Activated CD8-positive, alpha-beta T cell treated with anti-CD3 and anti-CD28 coated beads for 36 hours (primary cell): Measurements from ENCODE around the gene UBL7. TPM values are rescaled to one million over a fixed set of nuclear protein-coding genes. Genes with fewer than 3 reads are reported as not detected.
A peak's percentile ranks its signal among the peaks of the same experiment; 100 is the strongest.

ENCODE experiments used
- ATAC-seq: fragments of 200-7000 bp; cut with Tn5 transposase; one replicate; pipeline ENCODE4 v1.10.0; 2021; ENCODE audit warnings: mild to moderate bottlenecking, moderate library complexity
- CTCF ChIA-PET: fragments of 350-600 bp; sonication (Branson Sonifier 250); formaldehyde crosslinking; loops from one replicate; lab custom pipeline; 2021; ENCODE audit warnings: antibody characterized with exemption; lab: Charles Lee
- POLR2A ChIA-PET: fragments of 350-600 bp; sonication (Branson Sonifier 250); formaldehyde crosslinking; loops from one replicate; lab custom pipeline; 2021; ENCODE audit warnings: antibody characterized with exemption; lab: Charles Lee
- DNase-seq: peaks from one replicate; pipeline ENCODE4 v3.0.0-alpha.2; 2020
- H3K27ac Mint-ChIP-seq: one replicate; pipeline ENCODE4 v1.8.0; 2021; ENCODE audit warnings: mild to moderate bottlenecking, mixed read lengths
- H3K27me3 Mint-ChIP-seq: one replicate; pipeline ENCODE4 v1.8.0; 2021; ENCODE audit warnings: mixed read lengths
- H3K36me3 Mint-ChIP-seq: one replicate; pipeline ENCODE4 v1.8.0; 2021; ENCODE audit warnings: low read depth, mixed read lengths
- H3K4me1 Mint-ChIP-seq: one replicate; pipeline ENCODE4 v1.8.0; 2021; ENCODE audit warnings: low read depth, mixed read lengths
- H3K4me3 Mint-ChIP-seq: one replicate; pipeline ENCODE4 v1.8.0; 2021; ENCODE audit warnings: mild to moderate bottlenecking, moderate library complexity, mixed read lengths
- H3K9me3 Mint-ChIP-seq: one replicate; pipeline ENCODE4 v1.8.0; 2021; ENCODE audit warnings: mixed read lengths
- intact Hi-C: fragments of 100-400 bp; cut with micrococcal nuclease; formaldehyde crosslinking; loops from one replicate; pipeline ENCODE4 v1.10.0; 2022
- total RNA-seq, 2 experiments: library from RNA; stranded (reverse); gene quantifications; one replicate each; pipeline ENCODE4 v1.2.3, GENCODE V29; 2021
- TF ChIP-seq, protein P1 (sequence below): fragments of 200-600 bp; IDR thresholded peaks from one replicate; pipeline ENCODE4 v1.8.0; 2022; ENCODE audit warnings: antibody characterized with exemption, mild to moderate bottlenecking

UBL7 gene
- total RNA-seq, 2 experiments from 2014 or later, result 48.8 to 53.3 TPM

DNA sequence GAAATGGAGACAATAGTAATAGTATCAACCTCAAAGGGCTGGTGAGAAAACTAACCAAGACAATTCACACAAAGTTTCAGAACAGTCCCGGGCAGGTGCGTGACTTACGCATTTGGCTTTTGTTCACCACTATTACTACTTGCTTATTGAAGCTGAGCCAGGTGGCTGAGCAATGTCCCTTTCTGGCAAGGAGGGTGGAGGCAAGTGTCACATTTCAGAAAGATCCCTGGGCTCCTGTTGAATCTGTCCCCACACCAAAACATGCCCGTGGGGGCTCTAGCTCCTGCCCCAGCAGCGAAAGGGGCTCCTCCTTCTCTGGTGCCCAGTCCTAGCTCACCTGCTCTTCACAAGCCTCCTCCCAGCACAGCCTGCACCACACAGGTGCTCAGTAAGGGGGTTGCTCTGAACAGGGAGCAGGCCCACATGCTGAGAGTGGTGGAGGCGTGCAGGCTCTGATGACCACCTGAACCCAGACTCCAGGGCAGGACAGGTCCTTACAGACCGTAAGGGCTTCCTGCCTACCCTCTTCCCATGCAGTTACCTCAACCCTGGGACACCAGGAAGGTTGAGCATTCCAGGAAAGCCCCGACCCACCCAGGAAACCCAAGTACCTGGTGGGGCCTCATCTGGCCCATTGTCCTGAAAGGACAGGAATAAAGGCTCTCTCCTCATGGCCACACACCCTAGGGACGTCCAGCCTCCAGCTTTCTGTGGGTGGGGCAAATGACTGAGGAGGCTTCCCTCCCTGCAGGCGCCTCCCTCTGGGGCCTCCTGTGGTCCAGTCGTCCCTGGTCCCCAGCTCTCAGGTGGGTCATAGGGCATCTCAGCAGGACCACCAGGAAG, 59.8 kb downstream of the UBL7 start:
- POLR2A ChIA-PET, result interaction anchor here (0.5 to 7.9 kb wide), 10 partner anchors 10 to 144 kb away, joined by 3 to 141 read pairs (median 4); partner anchors contain the start of genes SEMA7A and UBL7
- Mint-ChIP-seq H3K36me3 (peaks cover 6% of the 10 kb centered on the region), H3K4me1 (peaks cover 89% of the 10 kb centered on the region), H3K27me3 (no peaks in the 10 kb centered on the region), H3K9me3 (no peaks in the 10 kb centered on the region), H3K27ac (peak overlapping the region; percentile 84), H3K4me3 (peak overlapping the region; percentile 63)
- TF ChIP-seq, protein P1, sequence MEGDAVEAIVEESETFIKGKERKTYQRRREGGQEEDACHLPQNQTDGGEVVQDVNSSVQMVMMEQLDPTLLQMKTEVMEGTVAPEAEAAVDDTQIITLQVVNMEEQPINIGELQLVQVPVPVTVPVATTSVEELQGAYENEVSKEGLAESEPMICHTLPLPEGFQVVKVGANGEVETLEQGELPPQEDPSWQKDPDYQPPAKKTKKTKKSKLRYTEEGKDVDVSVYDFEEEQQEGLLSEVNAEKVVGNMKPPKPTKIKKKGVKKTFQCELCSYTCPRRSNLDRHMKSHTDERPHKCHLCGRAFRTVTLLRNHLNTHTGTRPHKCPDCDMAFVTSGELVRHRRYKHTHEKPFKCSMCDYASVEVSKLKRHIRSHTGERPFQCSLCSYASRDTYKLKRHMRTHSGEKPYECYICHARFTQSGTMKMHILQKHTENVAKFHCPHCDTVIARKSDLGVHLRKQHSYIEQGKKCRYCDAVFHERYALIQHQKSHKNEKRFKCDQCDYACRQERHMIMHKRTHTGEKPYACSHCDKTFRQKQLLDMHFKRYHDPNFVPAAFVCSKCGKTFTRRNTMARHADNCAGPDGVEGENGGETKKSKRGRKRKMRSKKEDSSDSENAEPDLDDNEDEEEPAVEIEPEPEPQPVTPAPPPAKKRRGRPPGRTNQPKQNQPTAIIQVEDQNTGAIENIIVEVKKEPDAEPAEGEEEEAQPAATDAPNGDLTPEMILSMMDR, result no peak
- ATAC-seq (peak; percentile 12), DNase-seq (peak; percentile 83)
- intact Hi-C loops, result loop anchor here (5.0 kb wide), 2 partner anchors 141 to 386 kb away; partner anchors contain the start of gene ARID3B
- CTCF ChIA-PET, result interaction anchor here (1.5 to 5.3 kb wide), 7 partner anchors 10 to 38 kb away, joined by 4 to 29 read pairs (median 7); no protein-coding TSS in a partner anchor

DNA sequence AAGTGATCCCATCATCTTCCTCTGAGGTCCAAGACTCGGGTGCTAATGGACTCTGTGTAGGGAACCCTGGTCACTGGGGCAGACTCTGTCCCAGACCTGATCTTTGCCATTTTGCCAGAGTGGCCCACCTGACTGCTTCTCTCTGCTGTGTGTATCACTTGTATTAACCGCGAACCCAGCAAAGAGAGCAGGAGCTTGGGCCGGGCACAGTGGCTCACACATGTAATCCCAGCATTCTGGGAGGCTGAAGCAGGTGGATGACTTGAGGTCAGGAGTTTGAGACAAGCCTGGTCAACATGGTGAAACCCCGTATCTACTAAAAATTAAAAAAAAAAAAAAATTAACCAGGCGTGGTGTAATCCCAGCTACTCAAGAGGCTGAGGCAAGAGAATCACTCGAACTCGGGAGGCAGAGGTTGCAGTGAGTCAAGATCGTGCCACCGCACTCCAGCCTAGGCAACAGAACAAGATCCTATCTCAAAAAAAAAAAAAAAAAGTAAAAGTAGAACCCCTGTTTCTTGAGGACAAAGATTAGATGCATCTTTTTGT, 60.6 kb downstream of the UBL7 start:
- CTCF ChIA-PET, result interaction anchor here (1.1 to 5.3 kb wide), 7 partner anchors 15 to 369 kb away, joined by 3 to 29 read pairs (median 7); no protein-coding TSS in a partner anchor
- TF ChIP-seq, protein P1, result no peak
- POLR2A ChIA-PET, result interaction anchor here (1.2 to 7.9 kb wide), 8 partner anchors 8 to 145 kb away, joined by 4 to 141 read pairs (median 7); partner anchors contain the start of genes SEMA7A and UBL7
- Mint-ChIP-seq H3K27me3 (no peaks in the 10 kb centered on the region), H3K27ac (peak overlapping the region; percentile 84), H3K9me3 (no peaks in the 10 kb centered on the region), H3K36me3 (peaks cover 4% of the 10 kb centered on the region), H3K4me3 (peak overlapping the region; percentile 63), H3K4me1 (peaks cover 91% of the 10 kb centered on the region)
- intact Hi-C loops, result loop anchor here (5.0 kb wide), 2 partner anchors 142 to 387 kb away; partner anchors contain the start of gene ARID3B
- peak; percentile 79 for DNase-seq
- peak; percentile 7 for ATAC-seq

DNA sequence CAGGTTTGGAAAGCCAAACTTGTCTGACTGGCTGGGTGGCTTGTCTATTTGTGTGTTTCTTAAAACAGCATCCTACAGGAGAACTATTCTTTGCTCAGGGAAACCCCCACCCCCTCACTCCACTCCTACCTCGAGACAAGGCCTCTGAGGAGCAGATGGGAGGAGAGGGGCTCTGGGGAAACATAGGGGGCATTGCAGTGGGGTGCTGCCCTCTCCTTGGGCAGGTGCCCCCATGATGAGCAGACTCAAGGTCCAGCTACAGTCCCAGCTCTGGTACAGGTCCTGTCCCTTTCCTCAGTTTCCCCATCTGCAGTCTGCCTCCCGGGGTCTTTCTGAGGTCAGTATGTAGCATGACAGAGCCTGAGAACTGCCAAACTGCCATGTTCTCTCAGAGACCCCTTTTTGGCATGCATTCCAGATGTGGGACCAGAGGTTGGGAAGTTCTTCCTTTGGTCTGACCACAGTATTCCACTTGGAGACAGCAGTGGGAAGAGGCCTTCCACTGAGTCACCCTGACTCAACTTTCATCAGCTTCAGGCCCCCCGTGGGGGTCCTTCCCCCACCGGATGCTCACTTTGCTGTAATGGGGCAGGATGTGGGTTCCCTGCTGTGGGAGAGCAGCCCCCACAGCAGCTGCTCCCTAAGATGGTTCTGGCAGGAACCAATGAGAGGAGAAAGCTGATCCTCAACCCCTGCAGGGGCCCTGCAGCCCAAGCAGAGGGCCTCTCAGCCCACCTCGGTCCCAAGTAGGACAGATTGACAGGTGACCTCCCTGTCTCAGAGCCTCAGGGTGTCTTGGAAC, 61.2 kb downstream of the UBL7 start:
- ATAC-seq, result peak; percentile 32
- CTCF ChIA-PET, result interaction anchor here (1.1 to 5.3 kb wide), 7 partner anchors 15 to 369 kb away, joined by 3 to 29 read pairs (median 7); no protein-coding TSS in a partner anchor
- H3K9me3 Mint-ChIP-seq, result no peaks in the 10 kb centered on the region
- TF ChIP-seq, protein P1, result no peak
- H3K4me3 Mint-ChIP-seq, result peak overlapping the region; percentile 63
- POLR2A ChIA-PET, result interaction anchor here (1.2 to 7.9 kb wide), 6 partner anchors 9 to 146 kb away, joined by 4 to 141 read pairs (median 7); partner anchors contain the start of gene SEMA7A
- peak; percentile 89 for DNase-seq
- peaks cover 97% of the 10 kb centered on the region for H3K4me1 Mint-ChIP-seq
- peaks cover 4% of the 10 kb centered on the region for H3K36me3 Mint-ChIP-seq
- no peaks in the 10 kb centered on the region for H3K27me3 Mint-ChIP-seq
- H3K27ac Mint-ChIP-seq, result peak overlapping the region; percentile 84
- intact Hi-C loops, result loop anchor here (5.0 kb wide), 2 partner anchors 143 to 388 kb away; partner anchors contain the start of gene ARID3B

DNA sequence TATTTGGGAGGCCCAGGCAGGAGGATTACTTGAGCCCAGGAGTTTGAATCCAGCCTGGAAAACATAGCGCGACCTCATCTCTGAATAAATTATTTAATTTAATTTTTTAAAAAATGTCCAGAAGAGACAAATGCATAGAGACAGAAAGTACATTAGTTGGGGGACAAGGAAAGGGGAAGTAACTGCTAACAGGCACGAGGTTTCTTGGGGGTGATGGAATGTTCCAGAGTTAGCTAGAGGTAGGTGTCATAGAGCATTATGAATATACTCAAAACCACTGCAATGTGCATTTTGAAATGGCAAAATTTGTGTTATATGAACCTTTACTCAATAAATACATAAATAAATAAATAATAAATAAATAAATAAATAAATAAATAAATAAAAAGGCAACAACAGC, 61.9 kb downstream of the UBL7 start:
- TF ChIP-seq, protein P1, result no peak
- Mint-ChIP-seq H3K4me3 (no peak overlapping the region), H3K36me3 (peaks cover 2% of the 10 kb centered on the region), H3K27ac (peak overlapping the region; percentile 98), H3K27me3 (no peaks in the 10 kb centered on the region), H3K9me3 (no peaks in the 10 kb centered on the region), H3K4me1 (peaks cover 98% of the 10 kb centered on the region)
- DNase-seq (no peak), ATAC-seq (no peak)
- ChIA-PET CTCF (interaction anchor here (2.8 to 5.3 kb wide), 2 partner anchors 14 to 40 kb away, joined by 20 to 29 read pairs; no protein-coding TSS in a partner anchor), POLR2A (interaction anchor here (1.6 to 7.9 kb wide), 2 partner anchors 10 to 15 kb away, joined by 7 to 141 read pairs; no protein-coding TSS in a partner anchor)
- intact Hi-C loops, result no loop called here
